ENCODE measurements around the gene LHB.
"Not testable (repeated sequence)": the region's sequence is repeated elsewhere in the genome, so short reads cannot be mapped to it uniquely, and the experiment has no call there.

Gene LHB

DNA sequence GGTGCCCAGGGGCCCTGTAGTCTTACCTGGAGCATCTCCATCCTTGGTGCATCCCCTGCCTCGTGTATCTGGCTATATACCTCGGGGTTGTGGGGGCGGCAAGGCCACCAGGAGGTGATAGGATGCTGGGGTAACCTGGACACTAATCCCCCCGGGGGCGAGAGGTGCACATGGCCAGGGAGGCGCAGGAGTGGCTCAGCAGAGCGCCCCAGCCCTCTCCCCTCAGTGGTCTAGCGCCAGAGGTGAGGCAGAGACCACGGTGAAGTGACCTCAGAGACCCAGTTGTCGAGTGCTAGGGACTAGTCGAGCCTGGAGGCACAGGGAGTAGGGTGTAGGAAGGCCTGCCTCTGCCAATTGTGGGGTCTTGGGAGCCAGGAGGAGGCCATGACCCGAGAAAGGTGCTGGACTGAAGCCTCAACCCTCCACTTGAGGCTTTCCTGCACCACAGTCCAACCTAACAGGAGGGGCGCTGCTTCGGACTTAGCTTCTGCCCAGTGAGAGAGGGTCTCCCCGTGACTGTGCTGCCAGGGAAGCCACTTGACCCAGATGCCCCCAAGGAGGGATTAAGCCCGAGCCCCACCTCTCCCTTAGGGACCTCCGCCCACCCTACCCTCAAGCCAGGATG lies at the start of gene LHB:
TSS of gene LHB (minus strand) at position 51 of the 625 bp plus-strand sequence. CDS start at position 41, 10 bp downstream.
- DNase-seq = no peak

DNA sequence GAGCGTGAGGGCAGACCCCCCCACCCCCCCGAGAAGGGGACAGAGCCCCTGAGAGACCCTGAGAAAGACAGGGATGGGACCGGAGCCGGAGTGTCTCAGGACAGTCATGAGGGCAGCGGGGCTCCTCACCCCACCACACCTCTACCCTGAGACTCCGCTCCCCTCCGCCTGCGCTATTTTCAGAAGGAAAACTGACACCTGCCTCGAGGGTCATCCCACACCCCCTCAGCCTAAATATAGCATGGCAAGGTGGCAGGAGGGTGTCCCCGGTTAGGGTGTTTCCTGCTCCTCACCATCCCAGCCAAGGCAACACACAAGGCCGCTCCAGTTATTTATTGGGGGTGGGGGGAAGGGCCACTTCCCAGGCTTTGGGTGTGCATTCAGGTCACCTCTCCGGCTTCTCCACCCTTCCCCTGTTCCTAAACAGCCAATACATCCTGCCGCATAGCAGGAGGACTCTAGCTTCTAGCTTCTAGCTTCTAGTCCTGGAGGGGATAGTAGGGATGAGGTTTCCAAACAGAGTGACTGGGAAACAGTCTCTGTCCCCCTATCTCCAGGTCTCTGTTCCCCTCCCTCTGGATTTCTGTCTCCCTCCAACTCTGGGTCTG lies 49.1 kb upstream of the LHB start:
- DNase-seq = no peak

DNA sequence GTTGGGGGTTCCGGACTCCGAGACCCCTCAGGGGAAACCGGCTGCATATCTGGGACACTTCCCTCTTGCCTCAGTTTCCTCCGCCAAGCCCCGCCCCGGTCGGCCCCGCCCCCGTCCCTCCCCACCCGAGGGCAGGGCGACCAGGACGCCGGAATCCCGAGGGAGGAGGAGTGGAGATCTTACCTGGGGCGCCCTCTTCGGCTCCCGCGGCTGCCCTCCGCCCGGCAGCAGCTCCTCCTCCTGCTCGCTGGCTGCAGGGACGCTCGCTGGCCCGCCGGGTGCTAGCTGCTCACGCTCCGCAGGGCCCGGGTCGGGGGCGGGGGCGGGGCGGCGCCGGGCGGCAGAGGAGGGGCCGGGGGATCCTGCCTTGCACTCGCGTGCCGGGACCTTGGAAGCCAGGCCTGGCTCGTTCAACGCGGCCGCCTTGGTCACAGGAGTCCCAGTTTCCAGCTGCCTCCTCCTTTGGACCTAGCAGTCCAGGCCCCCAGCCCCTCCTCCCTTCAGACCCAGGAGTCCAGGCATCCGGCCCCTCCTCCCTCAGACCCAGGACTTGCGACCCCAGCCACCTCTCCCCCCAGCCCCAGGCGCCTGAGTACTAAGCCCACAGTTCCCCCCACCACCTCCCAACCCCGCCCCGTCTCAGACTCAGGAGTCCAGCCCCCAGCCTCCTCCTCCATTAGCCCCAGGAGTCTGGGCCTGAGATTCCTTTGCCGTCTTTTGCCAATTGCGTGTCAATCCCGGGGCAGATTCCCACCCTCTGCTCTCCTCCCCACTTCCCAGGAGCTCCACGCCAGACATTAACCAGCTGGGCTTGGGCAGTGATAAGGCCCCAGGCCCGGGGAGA lies 48.1 kb upstream of the LHB start, which contains the start of gene NTF4:
TSS of gene NTF4 (minus strand) at position 51 of the 844 bp plus-strand sequence. CDS start 2,821 bp downstream, outside the sequence.
- no peak for DNase-seq

DNA sequence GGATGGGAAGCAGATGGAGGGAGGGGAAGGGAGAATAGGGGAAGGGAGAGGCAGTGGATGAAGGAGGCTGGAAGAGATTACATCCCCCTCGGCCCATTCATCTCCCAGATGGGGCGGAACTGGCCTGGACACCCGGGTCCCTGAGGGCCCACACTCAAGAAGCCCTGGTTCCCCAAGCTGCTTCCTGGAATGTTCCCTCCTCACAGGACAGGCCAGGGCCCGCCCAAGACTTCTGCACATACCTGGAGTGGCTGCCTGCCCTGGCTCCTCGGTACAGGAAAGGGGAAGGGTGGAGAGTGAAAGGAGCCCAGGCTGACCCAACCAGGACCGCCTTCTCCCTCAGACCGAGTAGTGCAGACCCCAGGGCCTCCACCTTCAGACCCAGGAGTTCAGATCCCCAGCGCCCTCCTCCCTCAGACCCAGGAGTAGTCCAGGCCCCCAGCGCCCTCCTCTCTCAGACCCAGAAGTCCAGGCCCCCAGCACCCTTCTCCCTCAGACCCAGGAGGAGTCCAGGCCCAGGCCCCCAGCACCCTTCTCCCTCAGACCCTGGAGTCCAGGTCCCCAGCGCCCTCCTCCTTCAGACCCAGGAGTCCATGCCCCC lies 47.2 kb upstream of the LHB start:
- no peak for DNase-seq

DNA sequence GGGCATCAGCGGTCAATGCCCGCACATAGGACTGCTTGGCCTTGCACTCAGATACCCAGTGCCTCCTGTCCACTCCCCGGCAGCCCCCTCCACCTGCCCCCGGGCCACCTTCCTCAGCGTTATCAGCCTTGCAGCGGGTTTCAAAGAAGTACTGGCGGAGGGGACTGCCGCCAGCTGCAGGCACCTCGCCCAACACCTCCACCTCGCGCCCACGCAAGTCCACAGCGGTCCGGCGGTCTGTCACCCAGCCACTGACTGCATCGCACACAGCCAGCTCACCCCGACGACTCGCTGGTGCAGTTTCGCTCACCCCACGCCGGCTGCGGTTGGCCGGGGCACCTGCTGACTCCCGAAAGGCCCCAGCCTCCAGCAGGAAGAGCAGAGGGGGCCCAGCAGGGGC lies 44.6 kb upstream of the LHB start:
- DNase-seq = no peak

DNA sequence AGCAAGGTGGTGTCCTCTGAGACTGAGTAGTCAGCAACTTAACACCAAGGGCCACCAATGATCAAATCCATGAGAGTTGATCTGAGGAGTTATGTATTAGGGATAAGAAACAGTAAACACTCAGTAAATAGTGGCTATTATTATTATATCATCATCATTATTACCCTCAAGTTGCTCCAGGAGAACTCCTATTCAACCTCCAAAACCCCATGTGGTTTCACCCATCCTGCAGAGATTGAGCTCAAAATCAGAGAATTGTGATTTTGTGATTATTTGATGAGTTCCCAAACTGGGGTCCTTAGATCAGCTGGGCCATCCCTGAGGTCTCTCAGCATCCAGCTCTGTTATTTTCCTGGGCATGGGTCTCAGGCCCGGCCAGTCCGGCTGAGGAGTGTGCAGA lies 44.1 kb upstream of the LHB start:
- DNase-seq = no peak

DNA sequence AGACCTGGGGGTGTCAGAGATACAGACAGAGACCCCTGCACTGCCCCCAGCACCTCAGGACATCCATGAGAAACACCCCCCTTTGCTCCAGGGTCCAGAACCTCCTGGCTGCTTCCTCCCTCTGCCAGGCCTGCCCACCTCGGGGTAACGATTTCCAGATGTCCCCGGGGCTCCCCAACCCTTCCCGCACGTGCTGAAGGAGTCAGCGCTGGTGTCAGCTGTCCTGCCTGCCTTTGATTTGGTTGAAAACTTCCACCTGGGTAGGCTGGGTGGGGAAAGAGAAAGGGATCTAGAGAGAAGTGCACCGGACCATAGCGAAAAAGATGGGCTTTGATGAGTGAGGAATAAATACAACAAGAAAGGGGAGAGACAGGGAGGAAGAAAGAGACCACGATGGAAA lies 42.2 kb upstream of the LHB start:
- DNase-seq = no peak

DNA sequence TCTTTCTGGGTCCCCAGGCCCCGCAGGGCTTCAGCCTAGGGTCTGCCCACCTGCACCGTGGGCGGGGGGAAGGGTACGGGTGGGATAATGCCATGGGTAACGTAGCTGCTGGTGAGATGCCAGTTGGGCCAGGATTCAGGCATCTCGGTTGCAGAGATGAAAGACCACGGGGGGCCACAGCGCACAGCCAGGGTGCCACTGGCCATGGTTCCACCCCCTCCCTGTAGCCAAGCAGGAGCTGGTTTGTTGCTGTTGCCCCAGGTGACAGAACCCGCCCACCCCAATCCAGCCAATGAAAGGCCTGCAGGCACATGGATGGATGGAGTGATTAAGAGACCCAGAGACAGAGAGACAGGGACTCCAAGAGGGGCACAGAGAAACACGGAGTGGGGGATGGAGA lies 41.7 kb upstream of the LHB start:
- no peak for DNase-seq

DNA sequence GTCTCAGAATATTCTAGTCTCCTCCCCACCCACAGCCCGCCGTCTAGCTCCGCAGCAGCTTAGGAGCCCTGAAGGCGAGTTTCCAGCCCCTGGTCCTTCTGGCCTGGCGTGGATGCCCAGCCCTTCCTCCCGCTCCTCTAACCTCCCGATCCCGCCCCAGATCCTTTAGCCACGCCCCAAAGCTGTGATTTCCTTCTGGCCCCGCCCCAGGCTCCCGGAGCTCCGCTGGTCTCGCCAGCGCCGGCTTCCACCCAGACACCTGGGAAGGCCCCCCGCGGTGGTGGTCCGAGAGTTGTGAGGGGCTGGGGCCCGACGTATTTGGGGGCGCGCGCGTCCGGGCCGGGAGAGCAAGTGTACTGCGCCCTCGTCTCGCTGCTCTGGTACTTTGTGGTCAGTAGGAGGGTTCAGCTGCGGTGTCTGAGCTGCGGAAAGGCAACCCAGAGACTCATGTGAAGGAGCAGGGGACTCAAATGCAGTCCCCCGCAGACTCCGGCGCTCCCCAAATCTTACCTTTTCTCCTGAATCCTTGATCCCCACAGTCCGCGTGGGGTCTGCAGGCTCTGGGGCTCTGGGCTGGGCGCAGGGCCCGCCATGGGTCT lies 40.8 kb upstream of the LHB start, which contains the start of gene CGB7:
TSS of gene CGB7 (minus strand) at position 114 of the 599 bp plus-strand sequence. CDS start 2,374 bp downstream, outside the sequence.
- peak; percentile 63 for DNase-seq

DNA sequence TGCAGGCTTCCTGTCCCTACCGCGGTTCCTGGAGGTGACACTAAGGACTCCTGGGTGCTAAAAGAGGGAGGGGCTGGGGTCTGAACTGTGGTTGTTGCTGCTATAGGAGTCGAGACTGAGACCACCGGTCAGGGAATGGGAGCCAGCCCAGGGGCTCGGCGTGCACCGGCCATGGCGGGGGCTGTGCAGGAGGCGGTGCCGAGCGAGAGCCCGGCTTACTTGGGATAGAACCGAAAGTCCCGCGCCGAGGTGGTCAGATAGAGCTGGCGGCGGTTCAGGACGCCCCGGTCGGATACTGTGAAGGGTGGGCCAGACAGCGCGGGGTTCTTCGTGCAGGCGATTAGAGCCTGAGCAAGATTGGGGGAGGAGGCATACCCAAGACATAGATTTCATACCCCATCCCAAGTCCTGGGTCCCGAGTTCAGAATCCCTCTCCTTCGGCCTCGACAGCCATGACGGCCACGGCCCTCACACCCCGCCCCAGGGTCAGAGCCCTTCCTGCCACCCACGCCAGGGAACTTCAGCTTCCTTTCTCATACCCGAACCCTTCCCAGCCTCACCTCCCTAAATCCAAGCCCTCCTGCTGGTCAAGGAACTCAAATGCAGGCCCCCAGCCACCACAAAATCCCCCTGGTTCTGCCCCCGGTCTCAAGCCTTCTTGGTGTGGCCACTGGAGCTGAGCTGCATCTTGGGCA lies 40.2 kb upstream of the LHB start:
- DNase-seq = not testable (repeated sequence)

DNA sequence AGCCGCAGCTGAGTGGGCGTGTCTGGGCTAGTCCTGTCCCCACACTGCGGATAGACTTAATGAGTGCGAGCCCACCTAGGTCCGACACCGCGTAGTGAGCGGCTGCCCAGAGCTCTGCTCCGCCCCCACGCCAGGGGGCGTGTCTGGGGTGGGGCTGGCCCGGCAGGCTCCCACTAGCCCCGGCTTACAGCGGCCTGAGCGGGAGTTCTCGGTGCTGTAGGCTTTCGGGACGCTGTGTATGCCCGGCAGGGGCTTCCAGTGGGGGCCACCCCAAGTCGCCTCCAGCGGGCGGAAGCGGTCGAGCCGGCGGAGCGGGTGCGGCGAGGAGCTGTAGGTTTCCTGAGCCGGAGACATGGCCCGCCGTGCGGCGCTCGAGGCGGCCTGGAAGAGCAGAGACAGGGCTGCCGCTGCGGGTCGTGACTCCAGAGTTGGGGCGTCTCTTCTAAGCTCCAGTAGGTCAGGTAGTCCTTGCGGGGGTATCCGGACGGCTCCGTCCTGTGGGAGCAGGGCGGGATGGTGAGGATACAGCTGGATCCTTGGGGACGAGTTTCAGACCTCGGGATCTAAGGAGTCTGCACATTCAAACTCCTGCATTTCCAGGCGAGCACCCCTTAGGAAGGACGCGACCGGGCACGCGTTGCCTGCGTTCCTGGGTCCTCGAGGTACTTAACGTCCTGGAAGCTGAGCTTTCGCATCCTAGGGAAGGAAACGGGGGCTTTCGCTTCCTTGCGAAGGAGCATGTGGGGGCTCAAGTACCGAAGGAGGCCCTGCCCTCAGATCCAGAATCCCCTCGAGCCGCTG lies 39.4 kb upstream of the LHB start:
- peak; percentile 53 for DNase-seq

DNA sequence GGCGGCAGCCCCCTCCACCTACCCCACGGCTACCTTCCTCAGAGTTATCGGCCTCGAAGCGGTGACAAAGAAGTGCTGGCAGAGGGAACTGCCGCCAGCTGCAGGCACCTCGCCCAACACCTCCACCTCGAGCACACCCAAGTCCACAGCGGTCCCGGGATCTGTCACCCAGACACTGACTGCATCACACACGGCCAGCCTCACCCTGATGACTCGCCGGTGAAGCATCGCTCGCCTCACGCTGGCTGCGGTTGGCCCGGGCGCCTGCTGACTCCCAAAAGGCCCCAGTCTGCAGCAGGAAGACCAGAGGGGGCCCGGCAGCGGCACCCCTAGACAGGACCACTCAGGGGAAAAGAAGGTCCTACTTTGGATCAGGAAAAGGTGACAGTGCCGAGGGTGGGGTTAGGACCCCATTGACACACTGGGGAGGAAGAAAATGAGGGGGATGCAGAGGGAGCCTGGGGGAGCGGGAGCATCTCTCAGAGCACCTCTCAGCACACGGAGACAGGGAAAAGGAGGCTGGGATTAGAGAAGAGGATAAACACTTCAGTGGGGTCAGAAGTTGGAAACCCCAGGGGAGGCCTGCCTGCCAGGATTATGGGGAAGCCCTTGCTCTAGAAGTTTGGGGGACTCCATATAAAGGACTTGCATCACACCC lies 33.6 kb upstream of the LHB start:
- DNase-seq = not testable (repeated sequence)

DNA sequence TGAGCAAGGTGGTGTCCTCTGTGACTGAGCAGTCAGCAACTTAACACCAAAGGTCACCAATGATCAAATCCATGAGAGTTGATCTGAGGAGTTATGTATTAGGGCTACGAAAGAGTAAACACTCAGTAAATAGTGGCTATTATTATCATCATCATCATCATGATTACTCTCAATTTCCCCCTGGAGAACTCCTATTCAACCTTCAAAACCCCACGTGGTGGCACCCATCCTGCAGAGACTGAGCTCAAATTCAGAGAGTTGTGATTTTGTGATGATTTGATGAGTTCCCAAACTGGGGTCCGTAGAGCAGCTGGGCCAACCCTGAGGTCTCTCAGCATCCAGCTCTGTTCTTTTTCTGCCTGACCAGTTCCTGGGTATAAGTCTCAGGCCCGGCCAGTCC lies 32.9 kb upstream of the LHB start:
- not testable (repeated sequence) for DNase-seq

DNA sequence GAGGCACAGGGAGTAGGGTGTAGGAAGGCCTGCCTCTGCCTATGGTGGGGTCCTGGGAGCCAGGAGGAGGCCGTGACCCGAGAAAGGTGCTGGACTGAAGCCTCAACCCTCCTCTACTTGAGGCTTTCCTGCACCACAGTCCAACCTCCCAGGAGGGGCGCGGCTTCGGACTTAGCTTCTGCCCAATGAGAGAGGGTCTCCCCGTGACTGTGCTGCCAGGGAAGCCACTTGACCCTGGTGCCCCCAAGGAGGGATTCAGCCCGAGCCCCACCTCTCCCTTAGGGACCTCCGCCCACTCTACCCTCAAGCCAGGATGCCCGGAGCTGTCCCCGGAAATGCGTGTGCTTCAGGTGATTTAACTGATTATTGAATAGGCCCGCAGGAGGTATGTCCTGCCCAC lies 32.1 kb upstream of the LHB start, which contains the start of gene CGB8:
TSS of gene CGB8 (minus strand) at position 101 of the 400 bp plus-strand sequence. CDS start 372 bp downstream, outside the sequence.
- not testable (repeated sequence) for DNase-seq

DNA sequence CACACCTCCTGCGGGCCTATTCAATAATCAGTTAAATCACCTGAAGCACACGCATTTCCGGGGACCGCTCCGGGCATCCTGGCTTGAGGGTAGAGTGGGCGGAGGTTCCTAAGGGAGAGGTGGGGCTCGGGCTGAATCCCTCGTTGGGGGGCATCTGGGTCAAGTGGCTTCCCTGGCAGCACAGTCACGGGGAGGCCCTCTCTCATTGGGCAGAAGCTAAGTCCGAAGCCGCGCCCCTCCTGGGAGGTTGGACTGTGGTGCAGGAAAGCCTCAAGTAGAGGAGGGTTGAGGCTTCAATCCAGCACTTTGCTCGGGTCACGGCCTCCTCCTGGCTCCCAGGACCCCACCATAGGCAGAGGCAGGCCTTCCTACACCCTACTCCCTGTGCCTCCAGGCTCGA lies 26.7 kb upstream of the LHB start, which contains the start of gene CGB5:
TSS of gene CGB5 (plus strand) at position 301 of the 400 bp plus-strand sequence. CDS start 362 bp downstream, outside the sequence.
- DNase-seq = not testable (repeated sequence)

DNA sequence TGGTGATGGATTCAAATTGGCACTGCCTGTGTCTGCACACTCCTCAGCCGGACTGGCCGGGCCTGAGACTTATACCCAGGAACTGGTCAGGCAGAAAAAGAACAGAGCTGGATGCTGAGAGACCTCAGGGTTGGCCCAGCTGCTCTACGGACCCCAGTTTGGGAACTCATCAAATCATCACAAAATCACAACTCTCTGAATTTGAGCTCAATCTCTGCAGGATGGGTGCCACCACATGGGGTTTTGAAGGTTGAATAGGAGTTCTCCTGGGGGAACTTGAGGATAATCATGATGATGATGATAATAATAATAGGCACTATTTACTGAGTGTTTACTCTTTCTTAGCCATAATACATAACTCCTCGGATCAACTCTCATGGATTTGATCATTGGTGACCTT lies 25.8 kb upstream of the LHB start:
- DNase-seq = not testable (repeated sequence)

DNA sequence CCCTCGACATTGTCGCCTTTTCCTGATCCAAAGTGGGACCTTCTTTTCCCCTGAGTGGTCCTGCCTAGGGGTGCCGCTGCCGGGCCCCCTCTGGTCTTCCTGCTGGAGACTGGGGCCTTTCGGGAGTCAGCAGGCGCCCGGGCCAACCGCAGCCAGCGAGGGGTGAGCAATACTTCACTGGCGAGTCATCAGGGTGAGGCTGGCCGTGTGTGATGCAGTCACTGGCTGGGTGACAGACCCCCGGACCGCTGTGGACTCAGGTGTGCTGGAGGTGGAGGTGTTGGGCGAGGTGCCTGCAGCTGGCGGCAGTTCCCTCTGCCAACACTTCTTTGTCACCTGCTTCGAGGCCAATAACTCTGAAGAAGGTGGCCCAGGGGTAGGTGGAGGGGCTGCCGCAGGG lies 25.3 kb upstream of the LHB start:
- DNase-seq = no peak

DNA sequence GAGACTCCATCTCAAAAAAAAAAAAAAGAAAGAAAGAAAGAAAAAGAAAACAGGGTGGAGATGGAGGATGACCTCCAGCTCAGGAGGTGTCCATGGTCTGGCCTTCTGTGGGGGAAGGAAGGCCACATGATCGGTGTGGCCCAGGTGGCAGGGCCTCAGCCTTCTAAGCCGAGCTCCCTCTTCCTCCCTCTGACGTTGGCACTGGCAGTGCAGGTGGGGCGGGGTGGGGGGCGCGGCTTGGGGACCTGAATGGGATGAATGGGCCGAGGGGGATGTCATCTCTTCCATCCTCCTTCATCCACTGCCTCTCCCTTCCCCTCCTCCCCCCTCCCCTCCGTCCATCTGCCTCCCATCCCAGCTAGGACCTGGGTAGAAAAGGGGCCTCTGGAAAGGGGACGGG lies 22.8 kb upstream of the LHB start:
- DNase-seq = not testable (repeated sequence)

DNA sequence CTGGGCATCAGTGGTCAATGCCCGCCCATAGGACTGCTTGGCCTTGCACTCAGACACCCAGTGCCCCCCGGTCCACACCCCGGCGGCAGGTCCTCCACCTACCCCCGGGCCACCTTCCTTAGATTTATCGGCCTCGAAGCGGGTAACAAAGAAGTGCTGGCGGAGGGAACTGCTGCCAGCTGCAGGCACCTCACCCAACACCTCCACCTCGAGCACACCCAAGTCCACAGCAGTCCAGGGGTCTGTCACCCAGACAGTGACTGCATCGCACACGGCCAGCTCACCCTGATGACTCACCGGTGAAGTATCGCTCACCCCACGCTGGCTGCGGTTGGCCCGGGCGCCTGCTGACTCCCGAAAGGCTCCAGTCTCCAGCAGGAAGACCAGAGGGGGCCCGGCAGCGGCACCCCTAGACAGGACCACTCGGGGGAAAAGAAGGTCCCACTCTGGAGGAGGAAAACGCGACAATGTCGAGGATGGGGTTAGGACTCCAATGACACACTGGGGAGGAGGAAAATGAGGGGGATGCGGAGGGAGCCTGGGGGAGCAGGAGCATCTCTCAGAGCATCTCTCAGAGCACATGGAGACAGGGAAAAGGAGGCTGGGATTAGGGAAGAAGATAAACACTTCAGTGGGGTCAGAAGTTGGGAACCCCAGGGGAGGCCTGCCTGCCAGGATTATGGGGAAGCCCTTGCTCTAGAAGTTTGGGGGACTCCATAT lies 21.8 kb upstream of the LHB start:
- not testable (repeated sequence) for DNase-seq

DNA sequence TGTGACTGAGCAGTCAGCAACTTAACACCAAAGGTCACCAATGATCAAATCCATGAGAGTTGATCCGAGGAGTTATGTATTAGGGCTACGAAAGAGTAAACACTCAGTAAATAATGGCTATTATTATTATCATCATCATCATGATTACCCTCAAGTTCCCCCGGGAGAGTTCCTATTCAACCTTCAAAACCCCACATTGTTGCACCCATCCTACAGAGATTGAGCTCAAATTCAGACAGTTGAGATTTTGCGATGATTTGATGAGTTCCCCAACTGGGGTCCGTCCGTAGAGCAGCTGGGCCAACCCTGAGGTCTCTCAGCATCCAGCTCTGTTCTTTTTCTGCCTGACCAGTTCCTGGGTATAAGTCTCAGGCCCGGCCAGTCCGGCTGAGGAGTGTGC lies 21.2 kb upstream of the LHB start:
- DNase-seq = not testable (repeated sequence)
